IMR-90 (cell line): ENCODE results near the gene HEATR3. TPM values are rescaled to one million over a fixed set of nuclear protein-coding genes. Genes with fewer than 3 reads are reported as not detected.

Experiments used
- ATAC-seq: fragments of 200-7000 bp; cut with Tn5 transposase; 2 replicates; pipeline ENCODE4 v1.9.1; 2020; ENCODE audit warnings: low read depth, mild to moderate bottlenecking, moderate library complexity
- BruUV-seq: library from RNA; stranded (reverse); fragments of 400-500 nt; replicated peaks from 2 replicates; lab custom pipeline; 2021; lab: Mats Ljungman, UMichigan
- CTCF ChIA-PET: fragments of 300-600 bp; formaldehyde crosslinking; extraction: SDS; loops from one replicate; lab custom pipeline; 2021; ENCODE audit warnings: antibody characterized with exemption; lab: Yijun Ruan, JAX
- POLR2A ChIA-PET: fragments of 300-600 bp; sonication (Branson Sonifier 250); formaldehyde crosslinking; loops from one replicate; lab custom pipeline; 2022; ENCODE audit warnings: antibody characterized with exemption; ENCODE audit not compliant: unreplicated experiment; lab: Charles Lee
- DNase-seq: peaks from one replicate; pipeline ENCODE4 v3.0.0; 2013
- H2AFZ ChIP-seq: replicated peaks from 2 replicates; pipeline ENCODE3; 2013; ENCODE audit warnings: low read length, mild to moderate bottlenecking; ENCODE audit not compliant: poor library complexity
- H2AK5ac ChIP-seq: 2 replicates; pipeline ENCODE4 v1.6.1; 2013; ENCODE audit warnings: low read depth, low read length, inconsistent platforms
- H2AK9ac ChIP-seq: replicated peaks from 2 replicates; pipeline ENCODE3; 2013; ENCODE audit warnings: mild to moderate bottlenecking, low read depth, low read length, moderate library complexity; ENCODE audit not compliant: poor library complexity
- H2BK120ac ChIP-seq: 2 replicates; pipeline ENCODE4 v1.6.1; 2013; ENCODE audit warnings: low read depth, low read length, inconsistent platforms
- H2BK15ac ChIP-seq: 3 replicates; pipeline ENCODE4 v1.6.1; 2013; ENCODE audit warnings: low read depth, low read length, inconsistent platforms
- H2BK20ac ChIP-seq: 2 replicates; pipeline ENCODE4 v1.6.1; 2013; ENCODE audit warnings: low read depth, mild to moderate bottlenecking, inconsistent platforms, low read length, moderate library complexity
- H2BK5ac ChIP-seq: 2 replicates; pipeline ENCODE4 v1.6.1; 2013; ENCODE audit warnings: mild to moderate bottlenecking, low read depth, low read length, inconsistent platforms; ENCODE audit not compliant: poor library complexity, severe bottlenecking
- H3K14ac ChIP-seq: replicated peaks from 2 replicates; pipeline ENCODE4 v1.6.1; 2013; ENCODE audit warnings: low read depth, low read length, inconsistent platforms
- H3K18ac ChIP-seq: 2 replicates; pipeline ENCODE4 v1.6.1; 2013; ENCODE audit warnings: low read depth, low read length, control low read depth
- H3K23ac ChIP-seq: 2 replicates; pipeline ENCODE4 v1.6.1; 2013; ENCODE audit warnings: low read depth, low read length, inconsistent platforms
- H3K27ac ChIP-seq: 2 replicates; pipeline ENCODE4 v1.5.1; 2013; ENCODE audit warnings: mild to moderate bottlenecking, control low read depth, low read length; ENCODE audit not compliant: insufficient read depth
- H3K27me3 ChIP-seq: 2 replicates; pipeline ENCODE4 v1.6.1; 2013; ENCODE audit warnings: low read length; ENCODE audit not compliant: control insufficient read depth, insufficient read depth
- H3K36me3 ChIP-seq: 2 replicates; pipeline ENCODE4 v1.6.1; 2013; ENCODE audit warnings: low read length, mixed read lengths; ENCODE audit not compliant: control insufficient read depth, insufficient read depth
- H3K4ac ChIP-seq: 2 replicates; pipeline ENCODE4 v1.6.1; 2013; ENCODE audit warnings: low read depth, low read length, inconsistent platforms
- H3K4me1 ChIP-seq: 2 replicates; pipeline ENCODE4 v1.6.1; 2013; ENCODE audit warnings: low read length, mixed read lengths; ENCODE audit not compliant: control insufficient read depth, insufficient read depth
- H3K4me2 ChIP-seq: 2 replicates; pipeline ENCODE4 v1.6.1; 2013; ENCODE audit warnings: low read depth, mild to moderate bottlenecking, control low read depth, low read length, moderate library complexity
- H3K4me3 ChIP-seq: 2 replicates; pipeline ENCODE4 v1.5.1; 2013; ENCODE audit warnings: low read depth, mild to moderate bottlenecking, control low read depth, low read length, moderate library complexity; ENCODE audit not compliant: insufficient read depth
- H3K56ac ChIP-seq: 2 replicates; pipeline ENCODE4 v1.6.1; 2013; ENCODE audit warnings: low read length, inconsistent platforms; ENCODE audit not compliant: insufficient read depth; ENCODE audit errors: extremely low read depth
- H3K79me1 ChIP-seq, 2 experiments: 2 replicates each; pipeline ENCODE4 v1.6.1; 2013; ENCODE audit warnings: low read length in 2 of 2, inconsistent platforms in 1 of 2, low read depth in 1 of 2
- H3K9ac ChIP-seq: 2 replicates; pipeline ENCODE4 v1.6.1; 2013; ENCODE audit warnings: low read depth, low read length, control low read depth
- H3K9me1 ChIP-seq: 2 replicates; pipeline ENCODE4 v1.6.1; 2013; ENCODE audit warnings: low read length, inconsistent platforms; ENCODE audit not compliant: insufficient read depth
- H3K9me3 ChIP-seq: 2 replicates; pipeline ENCODE4 v1.6.1; 2013; ENCODE audit warnings: low read length; ENCODE audit not compliant: control insufficient read depth, insufficient read depth
- H4K20me1 ChIP-seq: 2 replicates; pipeline ENCODE4 v1.6.1; 2013; ENCODE audit warnings: low read length, inconsistent platforms; ENCODE audit not compliant: insufficient read depth
- H4K5ac ChIP-seq: 2 replicates; pipeline ENCODE4 v1.6.1; 2013; ENCODE audit warnings: mild to moderate bottlenecking, low read depth, low read length, control low read depth
- H4K8ac ChIP-seq, 2 experiments: 2 replicates each; pipeline ENCODE4 v1.6.1; 2013; ENCODE audit warnings: low read depth in 2 of 2, low read length in 2 of 2, control low read depth in 1 of 2, inconsistent platforms in 1 of 2
- H4K91ac ChIP-seq: 2 replicates; pipeline ENCODE4 v1.6.1; 2013; ENCODE audit warnings: low read depth, low read length, inconsistent platforms; ENCODE audit not compliant: insufficient read depth
- BHLHE40 ChIP-seq: fragments of 150-350 bp; IDR thresholded peaks from 2 replicates; pipeline ENCODE4 v1.6.1; 2016; ENCODE audit warnings: mild to moderate bottlenecking, low read depth, low read length
- CEBPB ChIP-seq: IDR thresholded peaks from 2 replicates; pipeline ENCODE4 v1.6.1; 2012; ENCODE audit warnings: low read depth, low read length, improper control_type of control experiment
- MAFK ChIP-seq: IDR thresholded peaks from 2 replicates; pipeline ENCODE4 v1.6.1; 2012; ENCODE audit warnings: low read depth, low read length, improper control_type of control experiment
- MXI1 ChIP-seq: IDR thresholded peaks from 2 replicates; pipeline ENCODE4 v1.6.1; 2012; ENCODE audit warnings: low read depth, mild to moderate bottlenecking, low read length, moderate library complexity, borderline replicate concordance
- RAD21 ChIP-seq: IDR thresholded peaks from 2 replicates; pipeline ENCODE4 v1.6.1; 2012; ENCODE audit warnings: low read length, improper control_type of control experiment
- RCOR1 ChIP-seq: IDR thresholded peaks from 2 replicates; pipeline ENCODE4 v1.6.1; 2012; ENCODE audit warnings: mild to moderate bottlenecking, low read length, improper control_type of control experiment; ENCODE audit not compliant: insufficient replicate concordance
- SMC3 ChIP-seq: fragments of 150-350 bp; IDR thresholded peaks from 2 replicates; pipeline ENCODE4 v1.6.1; 2016; ENCODE audit warnings: low read depth, mild to moderate bottlenecking, antibody characterized with exemption, low read length, moderate library complexity
- WGBS, 2 experiments: methylation state at CpG; one replicate each; pipeline versions ENCODE4 v1.1.5 to v1.1.7; 2013; ENCODE audit warnings: missing lambda C conversion rate in 2 of 2; ENCODE audit not compliant: insufficient read length in 1 of 2; ENCODE audit errors: extremely low coverage in 2 of 2; 5-methylcytosine and 5-hydroxymethylcytosine counted together
- dilution Hi-C: fragments of 300-500 bp; cut with HindIII; formaldehyde crosslinking; loops from one replicate; pipeline ENCODE4 v1.14.3; 2018; ENCODE audit warnings: low sequenced_read_pairs; ENCODE audit not compliant: unreplicated experiment
- in situ Hi-C: fragments of 300-500 bp; cut with MboI; formaldehyde crosslinking; loops from 3 replicates; pipeline ENCODE4 v1.14.3; 2019; ENCODE audit warnings: low sequenced_read_pairs, inconsistent platforms, mixed read lengths
- intact Hi-C: fragments of 100-400 bp; cut with micrococcal nuclease; formaldehyde crosslinking; loops from 2 replicates; pipeline ENCODE4 v1.10.0; 2022
- polyA plus RNA-seq, 3 experiments: library from polyadenylated mRNA; depleted of rRNA; stranded (reverse); fragments of >200 nt; gene quantifications; 2 replicates each; pipeline ENCODE4 v1.2.3, GENCODE V29; 2012; ENCODE audit warnings: low replicate concordance in 1 of 3
- total RNA-seq: library from RNA; depleted of rRNA; stranded (reverse); fragments of >200 nt; gene quantifications from 2 replicates; pipeline ENCODE4 v1.2.3, GENCODE V29; 2012
- TF ChIP-seq, protein P1 (sequence below): conservative IDR thresholded peaks from 2 replicates; pipeline ENCODE4 v1.5.1; 2012; ENCODE audit warnings: mild to moderate bottlenecking, low read depth, low read length, improper control_type of control experiment

The HEATR3 gene
- total and polyA plus RNA-seq, 2 of the 4 experiments (the other 2 are of a cell fraction), result 9.4 to 21.1 TPM

DNA sequence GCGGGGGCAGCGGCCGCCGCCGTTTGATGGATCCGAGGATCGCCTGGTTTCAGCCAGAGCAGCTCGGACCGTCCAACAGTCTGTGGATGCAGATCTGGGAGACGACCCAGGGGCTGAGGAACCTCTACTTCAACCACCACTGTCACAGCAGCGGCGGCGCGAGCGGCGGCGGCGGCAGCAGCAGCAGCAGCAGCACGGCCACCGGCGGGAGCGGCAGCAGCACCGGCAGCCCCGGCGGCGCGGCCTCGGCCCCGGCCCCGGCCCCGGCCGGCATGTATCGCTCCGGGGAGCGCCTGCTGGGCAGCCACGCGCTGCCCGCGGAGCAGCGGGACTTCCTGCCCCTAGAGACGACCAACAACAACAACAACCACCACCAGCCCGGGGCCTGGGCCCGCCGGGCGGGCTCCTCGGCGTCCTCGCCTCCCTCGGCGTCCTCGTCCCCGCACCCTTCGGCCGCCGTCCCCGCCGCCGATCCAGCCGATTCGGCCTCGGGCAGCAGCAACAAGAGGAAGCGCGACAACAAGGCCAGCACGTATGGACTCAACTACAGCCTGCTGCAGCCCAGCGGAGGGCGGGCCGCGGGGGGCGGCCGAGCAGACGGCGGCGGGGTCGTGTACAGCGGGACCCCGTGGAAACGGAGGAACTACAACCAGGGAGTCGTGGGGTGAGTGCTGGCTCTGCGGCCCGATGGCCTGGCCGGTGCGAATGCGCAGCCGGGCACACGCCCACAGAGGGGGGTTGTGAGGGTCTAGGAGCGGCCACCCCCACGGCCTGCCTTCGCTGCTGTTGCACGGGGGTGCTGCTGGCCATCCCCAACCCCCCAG is 88.0 kb downstream of the HEATR3 start:
- in situ Hi-C loops (no loop called here), intact Hi-C loops (loop anchor here (1.0 to 10.0 kb wide), 4 partner anchors 43 to 591 kb away; partner anchors contain the start of gene CYLD), dilution Hi-C loops (no loop called here)
- Histone ChIP-seq H3K9me1 (peaks cover 9% of the 10 kb centered on the region; the same call in 1 of the 2 replicates), H3K9me3 (no peaks in the 10 kb centered on the region), H2BK20ac (no peak overlapping the region), H4K20me1 (peaks cover 47% of the 10 kb centered on the region), H3K14ac (no peak overlapping the region; the same call in 1 of the 2 replicates), H4K5ac (no peak overlapping the region), H3K27me3 (no peaks in the 10 kb centered on the region), H3K4ac (peak overlapping the region; percentile 42; the same call in 1 of the 2 replicates), H3K4me2 (peak overlapping the region; percentile 94), H3K18ac (no peak overlapping the region), H3K36me3 (no peaks in the 10 kb centered on the region), H3K4me1 (peaks cover 5% of the 10 kb centered on the region), H4K8ac (no peak overlapping the region), H3K79me1 (peaks cover 2 to 42% of the 10 kb centered on the region in 2 experiments; a peak in 3 of 4 replicates), H3K9ac (peak overlapping the region; percentile 50), H2BK15ac (no peak overlapping the region), H3K56ac (no peak overlapping the region), H2BK120ac (no peak overlapping the region), H4K91ac (no peak overlapping the region), H2AK5ac (peak overlapping the region; percentile 56; the same call in 1 of the 2 replicates), H2AFZ (peak overlapping the region; percentile 91), H2AK9ac (peak overlapping the region; percentile 83), H2BK5ac (peak overlapping the region; percentile 51), H3K23ac (no peak overlapping the region), H3K4me3 (peak overlapping the region; percentile 84), H3K27ac (peak overlapping the region; percentile 51)
- WGBS, 2 experiments, result 0% methylated on average over 34 of the region's 89 CpGs; no CpG with 5 or more reads in 1 of the 2 experiments
- DNase-seq (no peak), ATAC-seq (peak; percentile 8)
- CTCF ChIA-PET, result no interaction called here
- TF ChIP-seq RCOR1, result no peak
- TF ChIP-seq MXI1, result peak; percentile 53; the same call in 1 of the 2 replicates
- no peak for TF ChIP-seq CEBPB
- no peak for TF ChIP-seq BHLHE40
- TF ChIP-seq MAFK, result no peak
- TF ChIP-seq, protein P1, sequence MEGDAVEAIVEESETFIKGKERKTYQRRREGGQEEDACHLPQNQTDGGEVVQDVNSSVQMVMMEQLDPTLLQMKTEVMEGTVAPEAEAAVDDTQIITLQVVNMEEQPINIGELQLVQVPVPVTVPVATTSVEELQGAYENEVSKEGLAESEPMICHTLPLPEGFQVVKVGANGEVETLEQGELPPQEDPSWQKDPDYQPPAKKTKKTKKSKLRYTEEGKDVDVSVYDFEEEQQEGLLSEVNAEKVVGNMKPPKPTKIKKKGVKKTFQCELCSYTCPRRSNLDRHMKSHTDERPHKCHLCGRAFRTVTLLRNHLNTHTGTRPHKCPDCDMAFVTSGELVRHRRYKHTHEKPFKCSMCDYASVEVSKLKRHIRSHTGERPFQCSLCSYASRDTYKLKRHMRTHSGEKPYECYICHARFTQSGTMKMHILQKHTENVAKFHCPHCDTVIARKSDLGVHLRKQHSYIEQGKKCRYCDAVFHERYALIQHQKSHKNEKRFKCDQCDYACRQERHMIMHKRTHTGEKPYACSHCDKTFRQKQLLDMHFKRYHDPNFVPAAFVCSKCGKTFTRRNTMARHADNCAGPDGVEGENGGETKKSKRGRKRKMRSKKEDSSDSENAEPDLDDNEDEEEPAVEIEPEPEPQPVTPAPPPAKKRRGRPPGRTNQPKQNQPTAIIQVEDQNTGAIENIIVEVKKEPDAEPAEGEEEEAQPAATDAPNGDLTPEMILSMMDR, result no peak
- no peak for TF ChIP-seq RAD21
- no peak for TF ChIP-seq SMC3
- POLR2A ChIA-PET, result no interaction called here
- BruUV-seq, result no TSS peak
